Right lobe of liver (tissue), 4 donors: ENCODE results near the gene HELZ.

ENCODE experiments used
- POLR2A ChIP-seq: fragments of 450-650 bp; IDR thresholded peaks from one replicate; pipeline ENCODE4 v1.6.1; 2017; ENCODE audit warnings: antibody characterized with exemption, mild to moderate bottlenecking
- TF ChIP-seq, protein P1 (sequence below), 4 donors: fragments of 200-600 bp in 3 of 4; fragments of 450-650 bp in 1 of 4; IDR thresholded peaks; one replicate each; pipeline versions ENCODE4 v1.5.1 to v1.8.0; 2016 to 2022; ENCODE audit warnings: antibody characterized with exemption in 4 of 4, mild to moderate bottlenecking in 2 of 4
- donor health status: DM: no; HTN: no; CAD: no.
- donor health status: DM: no; HTN: no; CAD: no.
- donor health status: DM: no; HTN: yes; CAD: no.

- TF ChIP-seq, protein P1, sequence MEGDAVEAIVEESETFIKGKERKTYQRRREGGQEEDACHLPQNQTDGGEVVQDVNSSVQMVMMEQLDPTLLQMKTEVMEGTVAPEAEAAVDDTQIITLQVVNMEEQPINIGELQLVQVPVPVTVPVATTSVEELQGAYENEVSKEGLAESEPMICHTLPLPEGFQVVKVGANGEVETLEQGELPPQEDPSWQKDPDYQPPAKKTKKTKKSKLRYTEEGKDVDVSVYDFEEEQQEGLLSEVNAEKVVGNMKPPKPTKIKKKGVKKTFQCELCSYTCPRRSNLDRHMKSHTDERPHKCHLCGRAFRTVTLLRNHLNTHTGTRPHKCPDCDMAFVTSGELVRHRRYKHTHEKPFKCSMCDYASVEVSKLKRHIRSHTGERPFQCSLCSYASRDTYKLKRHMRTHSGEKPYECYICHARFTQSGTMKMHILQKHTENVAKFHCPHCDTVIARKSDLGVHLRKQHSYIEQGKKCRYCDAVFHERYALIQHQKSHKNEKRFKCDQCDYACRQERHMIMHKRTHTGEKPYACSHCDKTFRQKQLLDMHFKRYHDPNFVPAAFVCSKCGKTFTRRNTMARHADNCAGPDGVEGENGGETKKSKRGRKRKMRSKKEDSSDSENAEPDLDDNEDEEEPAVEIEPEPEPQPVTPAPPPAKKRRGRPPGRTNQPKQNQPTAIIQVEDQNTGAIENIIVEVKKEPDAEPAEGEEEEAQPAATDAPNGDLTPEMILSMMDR (IDR thresholded peaks at IDR 0.05), result no peak
- TF ChIP-seq POLR2A, result no peak
Measured at GRCh38 chr17:67138392-67138791, 106.6 kb downstream of the HELZ start.
